ENCODE data around the gene SPTB. TPM values are rescaled to one million over a fixed set of nuclear protein-coding genes. Genes with fewer than 3 reads are reported as not detected.

The SPTB gene
- total RNA-seq, 1 donor from 2014 or later = 0.04 TPM

DNA sequence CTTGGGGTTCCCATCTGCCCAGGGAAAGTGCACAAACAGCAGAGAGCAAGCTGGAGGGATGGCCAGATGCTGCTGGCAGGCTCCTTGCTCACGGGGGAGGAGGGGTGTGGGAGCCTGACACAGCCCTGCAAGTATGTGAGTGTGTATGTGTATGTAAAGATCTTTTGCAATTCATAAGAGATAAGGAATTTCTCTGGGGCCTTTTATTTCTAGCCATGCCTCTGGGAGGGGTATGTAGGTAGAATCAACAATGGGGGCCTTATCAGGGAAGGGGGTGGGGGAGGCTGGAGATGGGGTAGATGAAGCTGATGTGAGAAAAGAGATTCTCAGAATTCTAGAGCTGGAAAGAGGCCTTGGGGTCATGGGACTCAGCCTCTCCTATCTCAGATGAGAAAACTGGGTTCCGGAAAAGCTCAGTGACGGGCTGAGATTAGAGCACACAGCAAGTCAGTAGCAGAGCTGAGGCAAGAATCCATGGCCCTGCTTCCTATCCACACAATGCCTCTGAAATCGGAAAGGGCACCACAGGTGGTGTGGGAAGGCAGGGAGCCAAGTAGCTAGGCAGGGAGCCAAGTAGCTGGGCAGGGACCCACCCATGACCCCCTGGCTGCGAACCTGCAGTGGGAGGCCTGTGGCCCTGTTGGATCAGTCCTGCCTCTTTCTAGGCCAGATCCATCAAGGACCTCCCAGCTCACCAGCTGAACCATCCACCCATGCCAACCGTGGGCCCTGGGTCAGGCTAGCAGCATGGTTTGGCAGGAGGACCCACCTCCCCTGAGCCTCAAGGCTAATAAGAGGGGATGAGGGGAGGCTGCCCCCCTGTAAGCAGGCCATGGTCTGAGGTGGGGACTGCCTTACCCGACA is 120.8 kb downstream of the SPTB start:
- ATAC-seq (ENCODE audit: low read depth) = no peak
- POLR2A ChIA-PET = no interaction called here
- DNase-seq = no peak
- Mint-ChIP-seq H3K4me1 (peaks cover 7% of the 10 kb centered on the region), H3K9me3 (no peaks in the 10 kb centered on the region), H3K27me3 (peaks cover 31% of the 10 kb centered on the region), H3K27ac (no peak overlapping the region), H3K4me3 (no peak overlapping the region), H3K36me3 (ENCODE audit: low read depth) (no peaks in the 10 kb centered on the region)
- CTCF ChIA-PET = no interaction called here
- intact Hi-C loops (cut with micrococcal nuclease) = no loop called here
- TF ChIP-seq, protein P1, sequence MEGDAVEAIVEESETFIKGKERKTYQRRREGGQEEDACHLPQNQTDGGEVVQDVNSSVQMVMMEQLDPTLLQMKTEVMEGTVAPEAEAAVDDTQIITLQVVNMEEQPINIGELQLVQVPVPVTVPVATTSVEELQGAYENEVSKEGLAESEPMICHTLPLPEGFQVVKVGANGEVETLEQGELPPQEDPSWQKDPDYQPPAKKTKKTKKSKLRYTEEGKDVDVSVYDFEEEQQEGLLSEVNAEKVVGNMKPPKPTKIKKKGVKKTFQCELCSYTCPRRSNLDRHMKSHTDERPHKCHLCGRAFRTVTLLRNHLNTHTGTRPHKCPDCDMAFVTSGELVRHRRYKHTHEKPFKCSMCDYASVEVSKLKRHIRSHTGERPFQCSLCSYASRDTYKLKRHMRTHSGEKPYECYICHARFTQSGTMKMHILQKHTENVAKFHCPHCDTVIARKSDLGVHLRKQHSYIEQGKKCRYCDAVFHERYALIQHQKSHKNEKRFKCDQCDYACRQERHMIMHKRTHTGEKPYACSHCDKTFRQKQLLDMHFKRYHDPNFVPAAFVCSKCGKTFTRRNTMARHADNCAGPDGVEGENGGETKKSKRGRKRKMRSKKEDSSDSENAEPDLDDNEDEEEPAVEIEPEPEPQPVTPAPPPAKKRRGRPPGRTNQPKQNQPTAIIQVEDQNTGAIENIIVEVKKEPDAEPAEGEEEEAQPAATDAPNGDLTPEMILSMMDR (IDR thresholded peaks at IDR 0.05) = no peak

DNA sequence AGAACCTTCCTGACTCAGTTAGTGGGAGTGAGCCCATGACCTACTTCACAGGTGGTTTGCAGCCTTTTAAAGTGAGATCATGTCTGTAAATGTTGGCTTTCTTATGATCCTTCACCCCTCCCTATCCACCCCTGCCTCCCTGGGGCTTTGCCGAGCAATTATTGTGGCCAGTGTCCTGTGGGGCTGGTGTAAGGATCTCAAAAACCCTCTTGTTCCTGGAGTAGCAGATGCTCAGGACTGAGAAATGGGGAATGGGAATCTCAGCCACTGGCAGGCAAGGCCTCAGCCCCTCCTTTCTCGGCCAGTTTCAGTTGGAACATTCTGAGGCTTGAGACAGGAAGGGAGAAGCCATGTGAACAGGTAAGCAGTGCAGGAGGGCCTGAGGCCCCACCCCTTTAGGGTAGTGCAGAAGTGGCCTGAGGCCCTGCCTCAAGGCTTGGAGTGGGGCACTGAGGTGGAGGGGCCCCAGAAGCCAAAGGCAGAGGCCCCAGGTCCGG is 121.6 kb downstream of the SPTB start:
- no peak for DNase-seq
- Mint-ChIP-seq H3K27ac (no peak overlapping the region), H3K4me1 (no peaks in the 10 kb centered on the region), H3K9me3 (no peaks in the 10 kb centered on the region), H3K27me3 (peaks cover 31% of the 10 kb centered on the region), H3K36me3 (ENCODE audit: low read depth) (no peaks in the 10 kb centered on the region), H3K4me3 (no peak overlapping the region)
- CTCF ChIA-PET = no interaction called here
- no peak for ATAC-seq (ENCODE audit: low read depth)
- TF ChIP-seq, protein P1 (IDR thresholded peaks at IDR 0.05) = no peak
- intact Hi-C loops (cut with micrococcal nuclease) = no loop called here
- POLR2A ChIA-PET = no interaction called here

DNA sequence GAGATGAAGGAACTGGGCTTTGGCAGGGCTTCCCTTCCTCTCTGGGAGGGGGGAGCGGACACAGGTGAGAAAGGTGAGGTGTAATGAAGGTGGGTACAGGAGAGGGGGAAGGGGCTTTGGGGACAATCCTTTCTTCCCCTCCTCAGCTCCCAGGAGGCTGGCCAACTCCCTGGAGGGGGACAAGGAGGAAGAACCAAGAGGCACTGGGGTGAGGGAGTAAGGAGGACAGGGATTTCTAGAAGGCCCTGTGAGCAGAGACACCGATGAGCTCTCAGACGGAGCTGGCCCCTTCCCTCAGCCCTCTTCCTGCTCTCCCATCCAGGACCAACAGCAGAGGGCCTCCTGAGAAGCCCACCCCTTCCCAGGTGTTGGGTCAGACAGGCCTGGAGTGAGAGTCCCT is 122.1 kb downstream of the SPTB start:
- no peaks in the 10 kb centered on the region for H3K4me1 Mint-ChIP-seq
- H3K36me3 Mint-ChIP-seq (ENCODE audit: low read depth) = no peaks in the 10 kb centered on the region
- peaks cover 31% of the 10 kb centered on the region for H3K27me3 Mint-ChIP-seq
- H3K9me3 Mint-ChIP-seq = no peaks in the 10 kb centered on the region
- no peak overlapping the region for H3K4me3 Mint-ChIP-seq
- DNase-seq = no peak
- ChIA-PET CTCF (no interaction called here), POLR2A (no interaction called here)
- intact Hi-C loops (cut with micrococcal nuclease) = no loop called here
- TF ChIP-seq, protein P1 (IDR thresholded peaks at IDR 0.05) = no peak
- no peak for ATAC-seq (ENCODE audit: low read depth)
- H3K27ac Mint-ChIP-seq = no peak overlapping the region

DNA sequence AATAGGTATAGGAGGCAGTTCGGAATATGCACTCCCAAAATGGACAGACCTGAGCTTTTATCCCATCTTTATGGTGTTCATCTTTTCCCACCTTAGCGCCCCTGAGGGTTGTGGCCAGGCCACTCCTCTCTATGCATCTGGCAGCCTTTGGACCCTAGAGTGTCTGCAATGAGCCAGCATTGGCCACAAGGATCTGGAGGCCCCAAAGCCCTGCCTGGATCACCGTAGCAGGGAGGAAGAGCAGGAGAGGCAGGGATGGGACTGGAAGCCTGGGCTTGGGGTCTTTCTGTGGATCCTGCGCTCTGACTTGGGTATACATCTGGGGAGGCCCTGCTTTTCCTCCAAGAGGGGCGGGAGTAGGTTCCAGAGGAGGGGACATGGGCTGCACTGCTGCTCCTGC is 123.0 kb downstream of the SPTB start:
- intact Hi-C loops (cut with micrococcal nuclease) = no loop called here
- TF ChIP-seq, protein P1 (IDR thresholded peaks at IDR 0.05) = no peak
- no peak for DNase-seq
- no peak overlapping the region for H3K4me3 Mint-ChIP-seq
- CTCF ChIA-PET = no interaction called here
- no peaks in the 10 kb centered on the region for H3K4me1 Mint-ChIP-seq
- H3K27me3 Mint-ChIP-seq = peaks cover 30% of the 10 kb centered on the region
- H3K36me3 Mint-ChIP-seq (ENCODE audit: low read depth) = no peaks in the 10 kb centered on the region
- ATAC-seq (ENCODE audit: low read depth) = no peak
- no peaks in the 10 kb centered on the region for H3K9me3 Mint-ChIP-seq
- POLR2A ChIA-PET = no interaction called here
- no peak overlapping the region for H3K27ac Mint-ChIP-seq

DNA sequence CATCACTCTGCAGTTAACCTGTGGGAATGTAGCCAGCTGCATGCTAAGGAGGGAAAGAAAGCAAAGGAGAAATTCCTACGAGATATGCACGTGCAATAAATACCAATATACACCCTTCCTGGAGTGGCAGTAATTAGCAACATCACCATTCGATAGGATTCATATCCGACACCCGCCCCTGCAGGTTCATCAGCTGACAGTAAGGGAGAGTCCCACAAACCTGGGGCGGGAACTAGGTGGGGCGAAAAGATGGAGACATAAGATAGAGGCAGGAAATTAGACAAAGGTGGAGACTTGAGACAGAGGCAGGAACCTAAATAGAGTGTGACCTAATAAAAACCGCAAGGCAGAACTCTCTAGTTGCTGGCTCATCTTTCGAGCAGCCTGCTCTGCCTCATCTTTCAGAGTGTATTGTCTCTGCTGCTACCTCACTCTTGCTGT is 123.9 kb downstream of the SPTB start:
- DNase-seq = no peak
- Mint-ChIP-seq H3K4me3 (no peak overlapping the region), H3K36me3 (ENCODE audit: low read depth) (no peaks in the 10 kb centered on the region), H3K27me3 (peaks cover 24% of the 10 kb centered on the region), H3K4me1 (no peaks in the 10 kb centered on the region), H3K27ac (no peak overlapping the region), H3K9me3 (no peaks in the 10 kb centered on the region)
- CTCF ChIA-PET = no interaction called here
- intact Hi-C loops (cut with micrococcal nuclease) = no loop called here
- no peak for ATAC-seq (ENCODE audit: low read depth)
- POLR2A ChIA-PET = no interaction called here
- TF ChIP-seq, protein P1 (IDR thresholded peaks at IDR 0.05) = no peak

Measured in activated B cell treated with CpG ODN at 0.5 μM for 24 hours (primary cell).